Endodermal cell (in vitro differentiated cells): ENCODE results near the gene SPCS2. TPM values are rescaled to one million over a fixed set of nuclear protein-coding genes. Genes with fewer than 3 reads are reported as not detected.

Experiments
- DNase-seq: peaks from one replicate; pipeline ENCODE4 v3.0.0-alpha.2; 2017
- H3K27ac ChIP-seq: 2 replicates; pipeline ENCODE4 v1.5.1; 2013; ENCODE audit warnings: mild to moderate bottlenecking, low read depth, low read length, moderate library complexity
- H3K27me3 ChIP-seq: 2 replicates; pipeline ENCODE4 v1.6.1; 2013; ENCODE audit warnings: mild to moderate bottlenecking, low read length, moderate library complexity; ENCODE audit not compliant: insufficient read depth, control insufficient read depth, poor library complexity, severe bottlenecking
- H3K36me3 ChIP-seq: 2 replicates; pipeline ENCODE4 v1.7.0; 2013; ENCODE audit warnings: mild to moderate bottlenecking, low read length, moderate library complexity; ENCODE audit not compliant: control insufficient read depth, insufficient read depth
- H3K4me1 ChIP-seq: one replicate; pipeline ENCODE4 v1.7.0; 2013; ENCODE audit warnings: low read length; ENCODE audit not compliant: control insufficient read depth, insufficient read depth
- H3K4me3 ChIP-seq: 2 replicates; pipeline ENCODE4 v1.5.1; 2013; ENCODE audit warnings: mild to moderate bottlenecking, low read length, moderate library complexity
- H3K9ac ChIP-seq: 2 replicates; pipeline ENCODE4 v1.6.1; 2013; ENCODE audit warnings: mild to moderate bottlenecking, low read length, moderate library complexity; ENCODE audit not compliant: poor library complexity, severe bottlenecking; ENCODE audit errors: extremely low read depth
- H3K9me3 ChIP-seq: 2 replicates; pipeline ENCODE4 v1.6.1; 2013; ENCODE audit warnings: mild to moderate bottlenecking, low read length, moderate library complexity; ENCODE audit not compliant: control insufficient read depth
- H3K27ac Mint-ChIP-seq: 2 replicates; pipeline ENCODE4 v1.8.0; 2020; ENCODE audit warnings: mixed read lengths
- H3K27me3 Mint-ChIP-seq: 2 replicates; pipeline ENCODE4 v1.8.0; 2021; ENCODE audit warnings: mild to moderate bottlenecking, mixed read lengths; ENCODE audit not compliant: insufficient read depth
- H3K36me3 Mint-ChIP-seq: 2 replicates; pipeline ENCODE4 v1.8.0; 2020; ENCODE audit warnings: low read depth, mixed read lengths
- H3K4me1 Mint-ChIP-seq: 2 replicates; pipeline ENCODE4 v1.8.0; 2020; ENCODE audit warnings: mixed read lengths
- H3K4me3 Mint-ChIP-seq: 2 replicates; pipeline ENCODE4 v1.8.0; 2020; ENCODE audit warnings: mild to moderate bottlenecking, moderate library complexity, mixed read lengths
- H3K9me3 Mint-ChIP-seq: 2 replicates; pipeline ENCODE4 v1.8.0; 2020; ENCODE audit warnings: mild to moderate bottlenecking, mixed read lengths
- CTCF ChIP-seq: fragments of 200-600 bp; sonication (generic); conservative IDR thresholded peaks from 2 replicates; pipeline ENCODE4 v1.5.0; 2021; ENCODE audit warnings: antibody characterized with exemption, mild to moderate bottlenecking
- WGBS, 2 experiments: methylation state at CpG; one replicate each; pipeline versions ENCODE4 v1.1.5 to v1.1.7; 2013; ENCODE audit warnings: missing lambda C conversion rate in 2 of 2, mixed read lengths in 1 of 2; ENCODE audit not compliant: insufficient coverage in 1 of 2, insufficient read length in 1 of 2; 5-methylcytosine and 5-hydroxymethylcytosine counted together
- total RNA-seq, 2 donors: library from RNA; stranded (reverse); fragmentation: NEBNext Ultra II Directional in 1 of 2; extraction: Animal tissue kit (Norgen Biotek cat#: 25700) in 1 of 2; gene quantifications; 2 replicates in 1 of 2; 3 replicates in 1 of 2; pipeline ENCODE4 v1.2.1, GENCODE V29; 2021

SPCS2 gene
- total RNA-seq, 2 donors from 2014 or later, result 131 to 141 TPM

- peak; percentile 79 for DNase-seq
- H3K9me3 Mint-ChIP-seq, result no peaks in the 10 kb centered on the region
- H3K27ac Mint-ChIP-seq, result no peak overlapping the region
These were observed 19.4 kb upstream of the SPCS2 start for GRCh38 chr11:74929431-74930363.

GRCh38 chr11:74932169-74932568, 16.9 kb upstream of the SPCS2 start:
- H3K4me1 ChIP-seq, result no peaks in the 10 kb centered on the region
- H3K9ac ChIP-seq, result no peak overlapping the region
- no peaks in the 10 kb centered on the region for H3K27me3 Mint-ChIP-seq
- H3K9me3 ChIP-seq, result no peaks in the 10 kb centered on the region
- no peaks in the 10 kb centered on the region for H3K27me3 ChIP-seq
- TF ChIP-seq CTCF, result no peak
- no peak overlapping the region for H3K27ac Mint-ChIP-seq
- H3K27ac ChIP-seq, result no peak overlapping the region
- WGBS, 2 experiments, result 89 to 100% methylated on average over 2 to 5 of the region's 5 CpGs
- H3K4me3 ChIP-seq, result no peak overlapping the region
- no peak for DNase-seq
- H3K4me1 Mint-ChIP-seq, result no peaks in the 10 kb centered on the region
- H3K4me3 Mint-ChIP-seq, result no peak overlapping the region
- no peaks in the 10 kb centered on the region for H3K9me3 Mint-ChIP-seq
- peaks cover 60% of the 10 kb centered on the region for H3K36me3 ChIP-seq
- H3K36me3 Mint-ChIP-seq, result peaks cover 6% of the 10 kb centered on the region

More at GRCh38 chr11:74929431-74930363, 19.4 kb upstream of the SPCS2 start:
- Histone ChIP-seq H3K9me3 (no peaks in the 10 kb centered on the region), H3K27ac (no peak overlapping the region), H3K27me3 (no peaks in the 10 kb centered on the region), H3K36me3 (peaks cover 46% of the 10 kb centered on the region), H3K4me3 (no peak overlapping the region), H3K9ac (no peak overlapping the region), H3K4me1 (no peaks in the 10 kb centered on the region)
- Mint-ChIP-seq H3K4me1 (no peaks in the 10 kb centered on the region), H3K4me3 (no peak overlapping the region), H3K36me3 (peaks cover 2% of the 10 kb centered on the region), H3K27me3 (no peaks in the 10 kb centered on the region)
- peak; percentile 92 for TF ChIP-seq CTCF
- 72 to 85% methylated on average over 7 to 8 of the region's 8 CpGs for WGBS, 2 experiments

- Histone ChIP-seq H3K27me3 (no peaks in the 10 kb centered on the region), H3K9me3 (no peaks in the 10 kb centered on the region), H3K9ac (no peak overlapping the region), H3K4me3 (no peak overlapping the region), H3K36me3 (peaks cover 60% of the 10 kb centered on the region), H3K27ac (no peak overlapping the region), H3K4me1 (no peaks in the 10 kb centered on the region)
- Mint-ChIP-seq H3K27ac (no peak overlapping the region), H3K4me1 (no peaks in the 10 kb centered on the region), H3K36me3 (peaks cover 6% of the 10 kb centered on the region), H3K4me3 (no peak overlapping the region), H3K9me3 (no peaks in the 10 kb centered on the region), H3K27me3 (no peaks in the 10 kb centered on the region)
- TF ChIP-seq CTCF, result no peak
- WGBS, 2 experiments, result 75 to 98% methylated on average over 1 to 2 of the region's 2 CpGs
- DNase-seq, result no peak
These were observed 16.3 kb upstream of the SPCS2 start for GRCh38 chr11:74932797-74933196.
